Ishikawa (cell line): ENCODE measurements around the gene PLEKHA3.

Source experiments
- CEBPB ChIP-seq: IDR thresholded peaks from 2 replicates; pipeline ENCODE4 v1.6.1; 2012
- CREB1 ChIP-seq: IDR thresholded peaks from 2 replicates; pipeline ENCODE4 v1.6.1; 2012; ENCODE audit warnings: low read depth
- EGR1 ChIP-seq: IDR thresholded peaks from 2 replicates; pipeline ENCODE4 v1.6.1; 2012
- EP300 ChIP-seq: IDR thresholded peaks from 2 replicates; pipeline ENCODE4 v1.6.1; 2012; ENCODE audit warnings: borderline replicate concordance
- FOXM1 ChIP-seq: IDR thresholded peaks from 2 replicates; pipeline ENCODE4 v1.6.1; 2012; ENCODE audit warnings: low read depth, borderline replicate concordance
- MAX ChIP-seq: IDR thresholded peaks from 2 replicates; pipeline ENCODE4 v1.6.1; 2012
- NFIC ChIP-seq: IDR thresholded peaks from 2 replicates; pipeline ENCODE4 v1.6.1; 2012
- RAD21 ChIP-seq: IDR thresholded peaks from 2 replicates; pipeline ENCODE4 v1.6.1; 2012; ENCODE audit warnings: low read depth
- REST ChIP-seq: IDR thresholded peaks from 2 replicates; pipeline ENCODE4 v1.6.1; 2012; ENCODE audit warnings: low read depth, mild to moderate bottlenecking
- TAF1 ChIP-seq: IDR thresholded peaks from 2 replicates; pipeline ENCODE4 v1.6.1; 2012; ENCODE audit warnings: low read depth, mild to moderate bottlenecking
- TCF12 ChIP-seq: IDR thresholded peaks from 2 replicates; pipeline ENCODE4 v1.6.1; 2012; ENCODE audit warnings: low read depth
- TEAD4 ChIP-seq: IDR thresholded peaks from 2 replicates; pipeline ENCODE4 v1.6.1; 2012
- USF1 ChIP-seq: IDR thresholded peaks from 2 replicates; pipeline ENCODE4 v1.6.1; 2012
- YY1 ChIP-seq: IDR thresholded peaks from 2 replicates; pipeline ENCODE4 v1.6.1; 2012; ENCODE audit warnings: low read depth
- ZBTB7A ChIP-seq: IDR thresholded peaks from 2 replicates; pipeline ENCODE4 v1.6.1; 2012; ENCODE audit warnings: low read depth

PLEKHA3 gene

GRCh38 chr2:178508646-178509045 lies 28.4 kb downstream of the PLEKHA3 start:
- TF ChIP-seq EP300: no peak
- TF ChIP-seq FOXM1: no peak
- no peak for TF ChIP-seq NFIC
- no peak for TF ChIP-seq YY1
- TF ChIP-seq MAX: no peak
- no peak for TF ChIP-seq ZBTB7A
- no peak for TF ChIP-seq REST
- no peak for TF ChIP-seq TEAD4
- no peak for TF ChIP-seq CEBPB
- TF ChIP-seq CREB1: no peak
- no peak for TF ChIP-seq TAF1
- no peak for TF ChIP-seq EGR1
- TF ChIP-seq RAD21: no peak
- no peak for TF ChIP-seq USF1
- TF ChIP-seq TCF12: no peak

GRCh38 chr2:178510384-178510783 lies 30.1 kb downstream of the PLEKHA3 start:
- TF ChIP-seq TCF12: no peak

- TF ChIP-seq CREB1: no peak
- no peak for TF ChIP-seq TCF12
- no peak for TF ChIP-seq TEAD4
- no peak for TF ChIP-seq REST
- TF ChIP-seq YY1: no peak
- no peak for TF ChIP-seq NFIC
Measured at GRCh38 chr2:178512484-178512883, 32.2 kb downstream of the PLEKHA3 start.

GRCh38 chr2:178513876-178514275 lies 33.6 kb downstream of the PLEKHA3 start:
- no peak for TF ChIP-seq TEAD4
- no peak for TF ChIP-seq MAX
- no peak for TF ChIP-seq CEBPB
- no peak for TF ChIP-seq TCF12
- no peak for TF ChIP-seq EP300
- TF ChIP-seq NFIC: no peak
- no peak for TF ChIP-seq REST
- no peak for TF ChIP-seq FOXM1
- no peak for TF ChIP-seq ZBTB7A
- TF ChIP-seq TAF1: no peak
- no peak for TF ChIP-seq USF1
- TF ChIP-seq RAD21: no peak
- no peak for TF ChIP-seq YY1
- no peak for TF ChIP-seq CREB1
- no peak for TF ChIP-seq EGR1

- TF ChIP-seq CEBPB (no peak), EP300 (no peak), CREB1 (no peak), NFIC (no peak), FOXM1 (no peak), RAD21 (no peak), EGR1 (no peak), TCF12 (no peak), YY1 (no peak), ZBTB7A (no peak), USF1 (no peak)
Measured at GRCh38 chr2:178514664-178515063, 34.4 kb downstream of the PLEKHA3 start.
